ENCODE results near the gene GABBR2. TPM values are rescaled to one million over a fixed set of nuclear protein-coding genes. Genes with fewer than 3 reads are reported as not detected.
A peak's percentile ranks its signal among the peaks of the same experiment; 100 is the strongest.

GABBR2 gene
- total and polyA plus RNA-seq, 9 of the 15 experiments (the other 6 are each of a cell fraction or from before 2014, with no cell fraction given): 0.15 to 1.9 (median 0.32) TPM

- no peaks in the 10 kb centered on the region for H4K20me1 ChIP-seq (replicated peaks; ENCODE audit: control insufficient read depth, insufficient read depth, low read length)
- DNase-seq (ENCODE audit: extremely low read depth in 1 of 4, low spot score in 3 of 4) (no peak), FAIRE-seq (no peak), ATAC-seq (no peak)
- H3K9me1 ChIP-seq (ENCODE audit: control insufficient read depth, insufficient read depth, low read length): no peaks in the 10 kb centered on the region
- H2AFZ ChIP-seq (ENCODE audit: low read depth, low read length): no peak overlapping the region
- intact Hi-C loops (cut with micrococcal nuclease): no loop called here
- H3K79me2 ChIP-seq (ENCODE audit: control insufficient read depth, insufficient read depth, low read length): no peaks in the 10 kb centered on the region
- H3K36me3 ChIP-seq (ENCODE audit: control insufficient read depth, insufficient read depth, low read length): no peaks in the 10 kb centered on the region
- in situ Hi-C loops (cut with MboI): no loop called here
- 69% methylated on average over 7 of the region's 7 CpGs for WGBS (ENCODE audit: insufficient coverage, low coverage, missing lambda C conversion rate)
- H3K9me3 ChIP-seq (replicated peaks; ENCODE audit: control insufficient read depth, insufficient read depth, low read depth, low read length): no peaks in the 10 kb centered on the region
- CTCF ChIA-PET (ENCODE audit: low intra/inter-chr PET ratio): no interaction called here
- no peaks in the 10 kb centered on the region for H3K27me3 ChIP-seq (ENCODE audit: control insufficient read depth in 2 of 2, insufficient read depth in 2 of 2, low read length in 2 of 2)
- TF ChIP-seq, protein P1, sequence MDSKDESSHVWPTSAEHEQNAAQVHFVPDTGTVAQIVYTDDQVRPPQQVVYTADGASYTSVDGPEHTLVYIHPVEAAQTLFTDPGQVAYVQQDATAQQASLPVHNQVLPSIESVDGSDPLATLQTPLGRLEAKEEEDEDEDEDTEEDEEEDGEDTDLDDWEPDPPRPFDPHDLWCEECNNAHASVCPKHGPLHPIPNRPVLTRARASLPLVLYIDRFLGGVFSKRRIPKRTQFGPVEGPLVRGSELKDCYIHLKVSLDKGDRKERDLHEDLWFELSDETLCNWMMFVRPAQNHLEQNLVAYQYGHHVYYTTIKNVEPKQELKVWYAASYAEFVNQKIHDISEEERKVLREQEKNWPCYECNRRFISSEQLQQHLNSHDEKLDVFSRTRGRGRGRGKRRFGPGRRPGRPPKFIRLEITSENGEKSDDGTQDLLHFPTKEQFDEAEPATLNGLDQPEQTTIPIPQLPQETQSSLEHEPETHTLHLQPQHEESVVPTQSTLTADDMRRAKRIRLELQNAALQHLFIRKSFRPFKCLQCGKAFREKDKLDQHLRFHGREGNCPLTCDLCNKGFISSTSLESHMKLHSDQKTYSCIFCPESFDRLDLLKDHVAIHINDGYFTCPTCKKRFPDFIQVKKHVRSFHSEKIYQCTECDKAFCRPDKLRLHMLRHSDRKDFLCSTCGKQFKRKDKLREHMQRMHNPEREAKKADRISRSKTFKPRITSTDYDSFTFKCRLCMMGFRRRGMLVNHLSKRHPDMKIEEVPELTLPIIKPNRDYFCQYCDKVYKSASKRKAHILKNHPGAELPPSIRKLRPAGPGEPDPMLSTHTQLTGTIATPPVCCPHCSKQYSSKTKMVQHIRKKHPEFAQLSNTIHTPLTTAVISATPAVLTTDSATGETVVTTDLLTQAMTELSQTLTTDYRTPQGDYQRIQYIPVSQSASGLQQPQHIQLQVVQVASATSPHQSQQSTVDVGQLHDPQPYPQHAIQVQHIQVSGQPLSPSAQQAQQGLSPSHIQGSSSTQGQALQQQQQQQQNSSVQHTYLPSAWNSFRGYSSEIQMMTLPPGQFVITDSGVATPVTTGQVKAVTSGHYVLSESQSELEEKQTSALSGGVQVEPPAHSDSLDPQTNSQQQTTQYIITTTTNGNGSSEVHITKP (IDR thresholded peaks at IDR 0.05; ENCODE audit: partially characterized antibody): peak; percentile 64
- TF ChIP-seq GATA2 (CRISPR knock-in tag; IDR thresholded peaks at IDR 0.05): no peak
- H3K27ac ChIP-seq (ENCODE audit: extremely low read depth, low read depth, low read length): no peak overlapping the region
- H3K4me1 ChIP-seq (replicated peaks in 1 of 2; ENCODE audit: control insufficient read depth in 2 of 2, insufficient read depth in 2 of 2, low read length in 2 of 2): peaks cover 0 to 3% of the 10 kb centered on the region in 2 experiments; a peak in 2 of 5 replicates
- POLR2A ChIA-PET: no interaction called here
- H3K9ac ChIP-seq (ENCODE audit: insufficient read depth in 1 of 2, low read depth in 2 of 2, low read length in 2 of 2): no peak overlapping the region
- BruUV-seq (replicated peaks): no TSS peak
- H3K4me3 ChIP-seq: no peak overlapping the region
- H3K4me2 ChIP-seq (ENCODE audit: insufficient read depth, low read length): no peak overlapping the region
Observed at GRCh38 chr9:98500337-98500919, 208.3 kb downstream of the GABBR2 start.

All from K562 (cell line).